Iris pigment epithelial cell (primary cell): ENCODE data around the gene ADAMTS15.
"Not testable (repeated sequence)": the region's sequence is repeated elsewhere in the genome, so short reads cannot be mapped to it uniquely, and the experiment has no call there.

ENCODE experiments used
- DNase-seq: peaks from one replicate; pipeline ENCODE4 v3.0.0-alpha.2; 2011; ENCODE audit warnings: low read depth

ADAMTS15 gene

DNA sequence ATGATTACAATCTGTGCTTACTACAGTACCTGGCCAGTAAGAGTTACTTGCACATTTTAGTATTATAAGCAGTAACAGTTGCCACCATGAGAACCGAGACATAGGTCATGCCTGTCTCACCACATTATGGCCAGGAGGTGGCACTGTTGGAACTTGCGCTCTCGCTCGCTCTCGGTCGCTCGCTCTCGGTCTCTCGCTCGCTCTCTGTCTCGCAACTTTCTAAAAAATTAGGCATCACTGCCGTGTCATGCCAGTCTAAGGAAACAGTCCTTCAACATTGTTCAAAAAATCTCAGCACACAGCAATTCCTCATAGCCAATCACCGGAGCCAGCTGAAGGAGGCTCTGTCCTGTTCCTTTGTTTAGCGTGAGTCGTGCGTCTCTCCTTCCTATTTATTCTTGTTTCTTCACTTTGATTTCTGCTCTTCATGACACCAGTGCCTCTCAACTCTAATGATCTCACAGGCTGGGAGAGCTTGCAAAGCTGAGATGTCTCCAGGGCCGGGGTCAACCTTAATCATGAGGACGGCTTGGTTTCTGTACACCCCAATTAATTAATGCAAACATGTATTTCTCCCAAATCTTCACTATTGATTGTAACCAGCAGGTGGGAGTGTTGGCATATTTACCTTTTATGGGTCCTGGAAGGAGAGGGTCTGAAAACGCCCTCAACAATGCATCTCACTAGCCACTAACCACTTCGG, 13.8 kb upstream of the ADAMTS15 start:
- DNase-seq = peak; percentile 70

DNA sequence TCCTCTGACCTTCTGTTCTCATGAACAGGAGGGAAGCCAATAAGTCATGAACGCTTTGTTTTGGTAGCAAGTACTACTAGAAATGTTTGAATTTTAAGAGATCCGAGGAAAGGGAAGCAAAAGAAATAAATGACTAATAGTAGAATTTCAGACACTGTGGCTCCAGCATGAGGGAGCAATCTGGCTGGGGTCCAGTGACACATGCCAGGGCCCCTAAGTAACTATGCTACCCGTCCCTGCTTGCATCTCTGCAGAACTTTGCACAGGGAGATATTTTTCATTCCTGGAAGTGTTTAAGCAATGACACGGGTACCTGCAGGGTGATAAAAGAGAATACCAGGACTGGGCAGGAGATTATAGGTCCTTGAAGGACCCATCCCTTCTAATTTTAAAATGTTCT, 12.8 kb upstream of the ADAMTS15 start:
- no peak for DNase-seq

DNA sequence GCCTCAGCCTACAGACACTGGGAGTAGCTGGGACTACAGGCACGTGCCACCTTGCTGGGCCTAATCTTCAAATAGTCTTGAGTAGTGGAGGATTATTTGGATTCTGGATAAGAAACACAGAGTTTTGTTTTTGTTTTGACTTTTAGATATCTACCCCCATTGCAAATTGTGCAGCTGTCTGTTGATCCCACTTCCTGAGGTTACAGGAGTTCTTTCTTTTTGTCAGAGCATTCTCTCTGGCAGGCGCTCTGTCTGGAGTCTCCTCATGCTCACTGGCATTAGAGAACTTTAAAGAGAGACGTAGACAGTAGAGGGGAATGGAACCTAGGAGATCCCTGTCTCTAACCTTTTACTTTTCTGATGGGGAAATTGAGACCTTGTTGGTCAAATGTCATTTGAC, 12.3 kb upstream of the ADAMTS15 start:
- no peak for DNase-seq

DNA sequence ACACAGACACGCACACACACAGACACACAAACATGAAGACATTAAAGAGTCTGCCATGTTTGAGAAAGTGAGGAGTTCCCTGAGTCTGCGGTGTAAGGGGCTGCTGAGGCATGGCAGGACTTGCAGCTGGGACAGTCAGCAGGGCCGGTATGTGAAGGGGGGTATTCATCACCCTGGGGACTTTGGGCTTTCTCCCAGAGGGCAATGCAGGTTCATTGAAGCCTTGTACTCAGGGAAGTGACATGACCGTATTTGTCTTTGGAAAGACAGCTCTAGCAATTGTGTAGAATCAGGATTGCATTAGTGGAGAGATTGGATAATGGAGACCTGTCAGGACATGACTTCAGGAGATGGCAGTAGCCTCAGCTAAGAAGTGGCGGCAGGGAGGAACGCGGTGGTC, 10.6 kb upstream of the ADAMTS15 start:
- DNase-seq = no peak

DNA sequence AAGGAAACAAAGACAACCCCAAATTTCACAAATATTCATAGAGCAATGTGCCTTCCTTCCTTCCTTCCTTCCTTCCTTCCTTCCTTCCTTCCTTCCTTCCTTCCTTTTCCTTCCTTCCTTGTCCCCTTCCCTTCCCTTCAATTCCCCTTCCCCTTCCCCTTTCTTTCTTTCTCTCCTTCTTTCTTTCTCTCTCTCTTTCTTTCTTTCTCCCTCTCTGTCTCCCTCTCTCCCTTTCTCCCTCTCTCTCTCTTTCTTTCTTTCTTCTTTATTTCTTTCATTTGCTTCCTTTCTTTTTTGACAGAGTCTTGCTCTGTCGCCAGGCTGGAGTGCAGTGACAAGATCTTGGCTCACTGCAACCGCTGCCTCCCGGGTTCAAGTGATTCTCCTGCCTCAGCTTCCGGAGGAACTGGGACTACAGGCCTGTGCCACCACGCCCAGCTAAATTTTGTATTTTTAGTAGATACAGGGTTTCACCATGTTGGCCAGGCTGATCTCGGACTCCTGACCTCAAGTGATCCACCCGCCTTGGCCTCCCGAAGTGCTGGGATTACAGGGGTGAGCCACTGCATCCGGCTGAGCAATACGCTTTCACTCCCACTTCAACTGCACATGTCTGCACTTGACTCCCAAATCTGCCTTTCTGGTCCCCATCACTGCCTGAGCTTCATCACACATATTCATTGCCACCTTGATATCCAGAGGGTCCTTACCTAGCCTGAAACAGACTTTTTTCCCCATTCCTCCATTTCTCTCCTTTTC, 9.9 kb upstream of the ADAMTS15 start:
- DNase-seq = not testable (repeated sequence)

DNA sequence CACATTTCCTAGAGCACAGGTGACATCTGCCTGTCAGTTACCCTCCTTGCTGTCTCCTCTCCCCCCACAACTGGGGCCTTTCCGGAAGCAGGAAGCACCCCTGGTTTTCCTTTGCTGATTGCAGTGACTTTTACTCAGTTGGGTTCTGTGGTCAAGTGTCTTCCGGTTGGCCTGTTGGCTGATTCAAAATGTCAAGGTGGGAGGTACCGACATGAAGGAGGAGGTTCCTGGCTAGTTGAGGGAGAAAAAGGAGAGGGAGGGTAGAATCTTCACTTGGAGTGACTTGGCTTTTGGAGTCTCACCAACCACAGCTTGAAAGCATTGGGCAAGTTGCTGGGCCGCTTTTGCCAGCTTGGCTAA, 9.3 kb upstream of the ADAMTS15 start:
- no peak for DNase-seq

DNA sequence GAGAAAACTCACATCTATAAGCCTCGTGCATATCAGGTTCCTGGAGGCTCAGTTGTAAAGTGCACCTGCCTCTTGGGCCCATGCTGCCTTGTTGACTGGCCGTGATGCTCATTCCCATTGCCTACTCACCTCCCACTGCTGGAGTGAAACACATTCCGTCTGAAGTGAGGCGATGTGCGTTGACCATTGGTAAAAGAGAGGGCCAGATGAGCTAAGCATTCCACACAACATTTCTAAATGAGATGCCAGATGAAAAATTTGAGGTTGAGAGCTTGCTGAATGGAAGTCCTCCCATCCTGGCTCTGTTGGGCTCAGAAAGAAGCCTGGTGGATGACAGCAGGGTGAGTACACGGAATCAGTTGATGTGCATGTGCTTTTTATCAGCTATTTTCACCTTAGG, 8.6 kb upstream of the ADAMTS15 start:
- no peak for DNase-seq

DNA sequence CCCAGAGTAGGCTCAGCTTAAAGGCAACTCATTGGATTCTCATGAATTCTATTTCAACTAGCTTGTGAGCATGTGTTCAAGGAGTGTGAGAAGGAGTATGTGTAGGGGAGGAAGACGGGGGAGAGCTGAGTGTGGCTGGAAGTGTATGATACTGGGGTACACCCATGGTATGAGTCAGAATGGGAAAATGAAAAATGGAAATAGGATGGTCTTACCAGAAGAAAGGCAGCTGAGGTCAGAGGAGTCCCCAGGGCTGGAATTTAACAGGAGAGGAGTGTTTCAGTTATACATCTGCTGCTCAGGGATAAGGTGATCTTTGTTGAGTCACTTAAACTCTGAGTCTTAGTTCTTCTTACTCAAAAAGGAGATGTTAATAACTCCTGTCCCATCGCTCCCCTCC, 6.7 kb upstream of the ADAMTS15 start:
- no peak for DNase-seq

DNA sequence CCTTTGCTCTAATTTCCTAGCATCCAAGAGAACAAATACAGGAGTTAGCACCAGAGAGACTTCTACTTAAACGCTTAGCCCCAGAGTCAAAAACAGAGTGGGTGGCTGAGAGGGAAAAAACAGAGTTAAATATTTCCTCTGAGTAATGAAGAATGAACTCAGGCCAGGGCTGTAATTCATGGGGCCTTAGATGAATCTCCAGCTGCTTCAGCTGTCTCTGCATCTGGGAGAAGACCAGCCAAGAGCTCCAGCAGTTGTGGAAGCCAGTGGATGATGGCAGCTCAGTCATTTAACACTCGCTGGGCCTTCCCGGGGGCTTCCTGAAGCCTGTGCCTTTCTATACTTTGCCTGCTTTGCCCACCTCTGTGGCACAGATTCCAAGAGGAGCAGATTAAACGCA, 5.7 kb upstream of the ADAMTS15 start:
- DNase-seq = no peak

DNA sequence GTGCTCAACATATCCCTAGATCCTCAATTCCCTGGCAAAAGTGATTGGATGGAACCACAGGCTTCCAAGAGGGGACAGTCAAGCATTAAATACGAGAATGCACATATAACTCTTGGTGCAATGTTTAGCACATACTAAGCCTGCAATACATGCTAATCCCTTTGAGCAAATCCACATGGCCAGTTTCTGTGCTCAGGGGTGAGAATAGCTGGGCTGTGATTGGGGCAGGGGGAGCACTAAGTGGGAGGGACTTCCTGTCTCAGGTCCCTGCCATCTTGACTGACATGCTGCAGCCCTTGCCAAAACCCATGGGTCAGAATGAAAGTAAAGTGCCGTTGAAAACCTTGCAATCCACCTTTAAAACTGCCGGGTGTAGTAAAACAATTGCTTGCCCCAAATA, 2.7 kb upstream of the ADAMTS15 start:
- DNase-seq = no peak

DNA sequence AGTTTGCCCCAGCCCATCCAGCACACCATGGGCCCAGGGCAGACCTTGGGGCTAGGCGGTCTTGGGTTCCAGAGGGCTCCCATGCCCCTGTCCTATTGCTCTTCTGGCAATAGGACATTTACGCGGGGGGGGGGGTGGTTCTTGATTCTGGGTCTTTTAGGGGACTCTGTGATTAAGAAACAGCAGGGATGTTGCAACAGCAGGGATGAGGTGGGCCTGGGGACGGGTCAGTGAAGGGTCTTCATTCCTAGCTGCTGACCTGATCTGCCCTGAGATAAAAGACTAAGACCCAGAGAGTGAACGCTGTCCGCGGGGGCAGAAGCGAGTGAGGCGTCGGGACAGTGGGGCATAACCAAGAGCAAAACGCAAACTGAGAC, 418 bp upstream of the ADAMTS15 start:
- no peak for DNase-seq

DNA sequence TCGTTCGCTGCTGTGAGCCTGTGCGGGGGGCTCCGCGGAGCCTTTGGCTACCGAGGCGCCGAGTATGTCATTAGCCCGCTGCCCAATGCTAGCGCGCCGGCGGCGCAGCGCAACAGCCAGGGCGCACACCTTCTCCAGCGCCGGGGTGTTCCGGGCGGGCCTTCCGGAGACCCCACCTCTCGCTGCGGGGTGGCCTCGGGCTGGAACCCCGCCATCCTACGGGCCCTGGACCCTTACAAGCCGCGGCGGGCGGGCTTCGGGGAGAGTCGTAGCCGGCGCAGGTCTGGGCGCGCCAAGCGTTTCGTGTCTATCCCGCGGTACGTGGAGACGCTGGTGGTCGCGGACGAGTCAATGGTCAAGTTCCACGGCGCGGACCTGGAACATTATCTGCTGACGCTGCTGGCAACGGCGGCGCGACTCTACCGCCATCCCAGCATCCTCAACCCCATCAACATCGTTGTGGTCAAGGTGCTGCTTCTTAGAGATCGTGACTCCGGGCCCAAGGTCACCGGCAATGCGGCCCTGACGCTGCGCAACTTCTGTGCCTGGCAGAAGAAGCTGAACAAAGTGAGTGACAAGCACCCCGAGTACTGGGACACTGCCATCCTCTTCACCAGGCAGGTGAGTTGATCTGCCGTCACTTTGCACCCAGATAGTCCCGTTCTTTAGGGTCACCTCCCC, 1.0 kb downstream of the ADAMTS15 start:
- no peak for DNase-seq

DNA sequence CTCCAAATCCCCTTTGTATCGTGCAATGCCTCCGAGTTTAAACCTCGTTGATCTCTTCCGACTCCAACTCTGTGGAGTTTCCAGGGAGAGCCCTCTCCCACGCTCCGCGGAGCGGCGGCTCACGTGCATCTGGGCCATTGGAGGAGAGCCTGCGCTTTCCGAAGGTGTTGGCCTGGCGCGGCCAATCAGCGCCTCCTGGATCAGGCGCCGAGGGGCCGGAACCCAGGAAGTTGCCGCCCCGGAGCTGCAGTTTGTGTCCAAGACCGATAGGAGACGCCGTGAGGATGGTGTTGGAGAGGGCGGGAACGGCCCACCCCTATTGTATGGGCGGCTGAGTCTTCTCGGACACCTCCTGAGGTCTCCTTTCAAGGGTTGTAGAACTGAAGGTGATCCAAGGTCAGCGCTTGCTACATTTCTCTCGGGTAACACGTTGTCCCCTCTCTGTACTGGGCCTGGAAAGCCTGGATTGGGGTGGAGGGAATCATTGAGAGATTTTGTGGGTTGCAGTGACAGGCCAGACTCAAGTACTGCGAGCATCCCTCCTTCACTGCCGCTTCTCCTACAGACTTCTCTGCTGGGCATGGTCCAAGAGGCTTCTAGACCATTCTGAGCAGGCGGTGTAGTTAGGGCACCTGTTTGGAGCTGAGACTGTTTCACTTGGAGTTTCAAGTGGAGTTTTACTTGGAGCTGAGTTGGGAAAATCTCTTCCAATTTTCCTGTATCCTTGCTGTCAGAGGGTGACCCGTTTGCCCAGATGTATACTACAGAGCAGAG, 1.7 kb downstream of the ADAMTS15 start:
- DNase-seq = peak; percentile 62

DNA sequence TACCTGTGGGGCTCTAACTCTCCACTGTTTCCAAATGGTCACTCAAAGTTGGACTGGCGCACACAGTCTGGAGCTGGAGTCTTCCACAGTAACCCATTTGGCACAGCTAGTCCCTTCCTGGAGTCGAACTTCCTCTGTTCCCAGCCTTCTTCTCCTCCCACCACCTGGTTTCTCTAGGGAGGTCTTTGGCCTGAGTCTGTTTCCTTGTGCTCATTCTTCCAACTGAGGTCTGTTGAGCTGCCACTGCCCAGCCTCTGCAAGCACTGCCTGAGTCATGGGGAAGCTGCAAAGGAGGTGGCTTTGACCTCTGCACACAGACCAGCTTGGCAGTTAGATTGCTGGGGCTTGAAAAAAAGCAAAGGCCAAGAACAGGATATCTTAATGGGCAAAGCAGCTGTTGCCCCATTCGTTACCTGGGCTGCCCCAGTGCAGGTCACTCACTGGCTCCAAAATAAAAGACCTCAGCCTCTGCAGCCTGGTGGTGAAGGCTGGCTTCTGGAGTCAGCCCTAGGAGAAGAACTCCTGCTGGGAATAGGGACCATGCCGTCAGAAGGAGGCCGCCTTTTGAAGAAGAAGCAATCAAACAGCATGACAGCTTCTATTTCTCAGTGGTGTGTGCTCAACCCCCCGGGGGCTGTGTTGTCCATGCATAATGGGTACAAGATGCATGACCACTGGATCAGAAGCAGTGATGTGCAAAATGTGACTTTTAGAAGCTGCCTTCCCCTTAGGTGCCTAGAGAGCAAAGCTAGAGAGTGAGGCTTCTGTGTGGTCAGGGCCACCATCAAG, 3.0 kb downstream of the ADAMTS15 start:
- DNase-seq = peak; percentile 22

DNA sequence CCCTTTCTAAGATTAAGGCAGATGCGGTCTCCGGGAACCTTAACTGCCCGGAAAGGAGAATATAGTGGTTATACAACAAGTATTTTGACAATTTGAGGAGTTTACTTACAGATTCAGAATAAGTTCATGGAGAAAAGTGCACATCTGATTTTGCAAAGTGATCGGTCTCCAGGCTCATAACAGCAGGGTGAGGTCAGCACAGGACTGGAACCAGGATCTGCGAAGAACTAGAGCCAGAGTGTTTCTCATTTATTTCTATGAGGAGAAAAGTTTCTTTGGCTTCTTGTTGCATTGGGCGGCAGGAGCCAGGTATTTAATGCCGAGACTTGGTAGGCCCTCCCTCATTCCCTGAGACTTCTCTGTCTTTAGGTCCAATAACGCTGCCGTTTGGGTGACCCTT, 3.7 kb downstream of the ADAMTS15 start:
- DNase-seq = no peak

DNA sequence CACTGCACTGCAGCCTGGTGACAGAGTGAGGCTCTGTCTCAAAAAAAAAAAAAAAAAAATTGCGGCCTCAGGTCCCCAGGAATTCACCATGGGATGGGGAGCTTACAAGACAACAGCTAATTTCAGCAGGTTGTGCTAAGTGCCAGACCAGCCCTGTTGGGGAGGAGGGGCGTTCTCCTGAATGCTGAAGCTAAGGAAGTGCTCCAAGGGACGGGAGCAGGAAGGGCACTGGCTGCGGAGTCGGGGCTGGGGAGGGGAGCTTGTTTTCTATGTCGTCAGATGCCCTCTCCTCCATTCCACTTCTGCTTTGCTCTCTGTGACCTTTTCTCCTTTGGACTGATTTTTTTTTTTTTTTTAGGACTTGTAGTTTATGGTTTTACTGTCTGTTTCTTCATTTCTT, 4.5 kb downstream of the ADAMTS15 start:
- no peak for DNase-seq

DNA sequence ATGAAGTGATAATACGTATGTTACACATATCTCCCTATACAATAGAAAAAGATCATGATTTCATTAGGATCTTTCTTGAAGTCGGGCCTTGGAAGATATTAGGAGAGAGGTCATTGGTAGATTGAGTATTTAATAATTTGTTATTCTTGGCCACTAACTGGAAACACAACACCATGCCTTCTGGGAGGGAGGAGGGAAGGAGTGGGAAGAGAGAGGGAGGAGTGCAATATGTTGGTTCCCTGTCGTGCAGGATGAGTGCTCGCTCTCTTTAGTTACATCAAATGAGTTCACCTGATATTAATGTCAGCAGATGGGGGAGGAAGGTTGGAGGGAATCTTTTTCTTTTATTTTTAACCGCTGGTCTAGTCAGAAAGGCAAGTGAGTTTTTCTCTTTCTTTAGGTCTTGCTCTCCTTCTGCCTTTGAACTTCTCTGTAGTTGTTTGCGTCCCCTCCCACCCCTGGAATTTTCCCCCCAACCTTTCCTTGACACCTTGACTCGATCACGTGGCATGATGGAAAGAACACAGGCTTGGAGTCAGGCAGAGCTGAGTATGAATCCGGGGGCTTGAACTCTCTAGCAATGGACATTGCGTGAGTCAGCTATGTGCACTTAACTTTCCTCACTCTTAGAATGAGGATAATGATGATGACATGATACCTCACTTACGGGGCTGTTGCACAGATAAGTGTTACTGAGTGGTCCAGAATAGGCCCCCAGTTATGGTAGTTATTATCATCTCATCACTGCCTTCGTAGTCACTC, 6.2 kb downstream of the ADAMTS15 start:
- peak; percentile 47 for DNase-seq

DNA sequence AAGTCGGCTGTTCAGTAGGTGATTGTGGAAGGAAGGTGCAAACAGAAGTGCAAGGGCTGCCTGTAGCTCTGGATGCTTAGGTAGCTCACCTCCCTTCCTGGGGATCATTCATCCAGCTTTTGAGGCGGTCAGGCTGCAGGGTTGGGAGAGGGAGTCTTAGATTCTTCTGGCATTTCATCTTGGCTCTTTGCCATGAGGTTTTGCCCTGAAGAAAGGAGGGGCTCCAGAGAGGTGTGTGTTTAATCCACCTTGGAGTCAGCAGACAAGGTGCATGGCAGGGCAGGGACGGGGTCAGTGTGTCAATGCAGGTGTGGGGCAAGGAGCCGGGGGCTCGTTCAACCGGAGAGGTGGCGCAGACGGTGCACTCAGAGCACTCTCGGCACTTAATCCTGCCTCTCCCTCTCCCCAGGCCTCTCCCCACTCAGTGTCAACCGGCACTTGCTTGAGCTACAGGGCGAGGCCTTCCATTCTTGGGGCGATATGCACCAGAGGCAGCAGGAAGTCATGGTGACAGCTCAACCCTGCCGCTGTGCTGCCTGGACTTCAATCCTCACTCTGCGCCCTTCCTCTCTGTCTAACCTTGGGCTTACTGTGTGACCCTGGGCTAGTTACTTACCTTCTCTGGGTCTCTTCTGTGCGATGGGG, 7.2 kb downstream of the ADAMTS15 start:
- no peak for DNase-seq

DNA sequence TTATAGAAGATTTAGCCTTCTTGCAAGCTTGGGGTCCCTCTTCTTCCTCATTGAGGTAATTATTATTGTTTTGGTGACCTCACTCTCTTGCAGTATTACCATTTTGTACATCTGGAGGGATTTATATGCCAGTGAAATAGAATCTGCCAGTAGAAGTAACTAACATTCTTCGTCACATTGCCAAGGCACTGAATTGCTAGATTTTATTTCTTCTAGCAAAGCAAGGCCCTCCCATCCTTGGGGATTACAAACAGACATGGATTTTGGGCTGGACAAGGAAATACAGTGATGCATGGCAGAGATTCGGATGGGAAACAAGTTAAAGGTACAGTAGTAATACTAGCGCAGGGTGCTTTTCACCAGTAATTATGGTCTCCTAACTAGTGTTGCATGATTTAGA, 7.8 kb downstream of the ADAMTS15 start:
- DNase-seq = no peak

DNA sequence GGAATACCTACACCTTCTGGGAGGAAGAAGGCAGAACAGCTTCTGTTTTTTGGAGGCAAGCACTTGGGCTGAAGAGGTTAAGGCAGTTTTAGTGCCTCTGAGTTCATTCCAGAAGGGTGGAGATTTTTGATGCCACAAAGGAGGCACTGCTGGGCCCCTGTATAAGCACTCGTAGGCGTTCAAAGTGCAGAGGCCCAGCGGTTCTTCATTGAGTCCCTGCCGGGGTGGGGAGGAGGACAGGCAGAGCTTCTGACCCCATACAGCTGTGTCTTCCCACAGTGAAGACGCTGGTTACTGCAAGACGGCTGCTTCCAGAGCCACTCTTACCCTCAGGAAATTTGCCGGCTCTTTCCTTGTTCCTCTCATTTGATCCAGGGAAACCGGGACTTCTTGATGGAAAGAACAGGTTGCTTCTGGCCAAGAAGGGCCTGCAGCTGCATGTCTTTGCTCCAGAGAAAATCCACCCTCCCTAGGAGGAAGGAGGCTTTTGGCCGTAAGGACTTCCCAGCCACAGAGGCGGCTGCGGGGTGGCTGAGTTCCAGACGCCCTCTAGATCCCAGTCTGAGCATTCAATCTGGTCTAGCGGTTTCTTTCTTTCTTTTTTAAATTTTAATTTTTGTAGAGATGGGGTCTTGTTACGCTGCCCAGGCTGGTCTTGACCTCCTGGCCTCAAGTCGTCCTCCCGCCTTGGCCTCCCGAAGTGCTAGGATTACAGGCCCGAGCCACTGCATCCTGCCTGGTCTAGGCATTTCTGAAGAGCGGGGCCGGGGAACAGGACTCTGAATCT, 9.4 kb downstream of the ADAMTS15 start:
- no peak for DNase-seq
